Thoracic aorta (tissue), 2 donors: ENCODE results near the gene GRM6. TPM values are rescaled to one million over a fixed set of nuclear protein-coding genes. Genes with fewer than 3 reads are reported as not detected.

Experiments
- ATAC-seq: fragments of 150-250 bp; one replicate; pipeline ENCODE4 v1.8.0; 2017; ENCODE audit warnings: low read depth; ENCODE audit not compliant: insufficient number of reproducible peaks, low FRiP score
- DNase-seq: peaks from one replicate; pipeline ENCODE4 v3.0.0-alpha.2; 2020; ENCODE audit warnings: low spot score
- H3K27ac ChIP-seq, 2 donors: fragments of 200-600 bp; sonication (generic); 1 replicate in 1 of 2; 2 replicates in 1 of 2; pipeline ENCODE4 v1.5.1; 2016; ENCODE audit warnings: mild to moderate bottlenecking in 2 of 2, moderate library complexity in 2 of 2
- H3K27me3 ChIP-seq: fragments of 200-600 bp; sonication (generic); replicated peaks from 2 replicates; pipeline ENCODE4 v1.6.0; 2016; ENCODE audit warnings: mild to moderate bottlenecking; ENCODE audit not compliant: insufficient read depth
- H3K36me3 ChIP-seq: fragments of 200-600 bp; sonication (generic); one replicate; pipeline ENCODE4 v1.5.1; 2016
- H3K4me1 ChIP-seq, 2 donors: fragments of 200-600 bp; sonication (generic); 1 replicate in 1 of 2; 2 replicates in 1 of 2; pipeline versions ENCODE4 v1.5.1 to v1.6.0; 2016; ENCODE audit warnings: low read depth in 2 of 2, mild to moderate bottlenecking in 1 of 2; ENCODE audit not compliant: control insufficient read depth in 1 of 2
- H3K4me3 ChIP-seq: fragments of 200-600 bp; sonication (generic); 2 replicates; pipeline ENCODE4 v1.5.1; 2016; ENCODE audit warnings: mild to moderate bottlenecking
- H3K9me3 ChIP-seq: fragments of 200-600 bp; sonication (generic); 2 replicates; pipeline ENCODE4 v1.5.1; 2016
- CTCF ChIP-seq: fragments of 200-600 bp; sonication (generic); IDR thresholded peaks from one replicate; pipeline ENCODE4 v1.5.1; 2019; ENCODE audit warnings: antibody characterized with exemption
- total RNA-seq, 2 donors: library from RNA; depleted of rRNA; stranded (reverse); fragments of >200 nt; gene quantifications; one replicate each; pipeline versions ENCODE4 v1.1.0 to v1.2.3, GENCODE V29; 2016

Gene GRM6
- total RNA-seq, 2 donors from 2014 or later = not detected

- TF ChIP-seq CTCF = no peak
- Histone ChIP-seq H3K27me3 (no peaks in the 10 kb centered on the region), H3K4me3 (no peak overlapping the region), H3K4me1 (no peaks in the 10 kb centered on the region), H3K36me3 (no peaks in the 10 kb centered on the region), H3K27ac (no peak overlapping the region), H3K9me3 (peaks cover 55% of the 10 kb centered on the region)
- DNase-seq = no peak
- no peak for ATAC-seq
Observed at GRCh38 chr5:178983728-178984127, 11.4 kb downstream of the GRM6 start.

DNA sequence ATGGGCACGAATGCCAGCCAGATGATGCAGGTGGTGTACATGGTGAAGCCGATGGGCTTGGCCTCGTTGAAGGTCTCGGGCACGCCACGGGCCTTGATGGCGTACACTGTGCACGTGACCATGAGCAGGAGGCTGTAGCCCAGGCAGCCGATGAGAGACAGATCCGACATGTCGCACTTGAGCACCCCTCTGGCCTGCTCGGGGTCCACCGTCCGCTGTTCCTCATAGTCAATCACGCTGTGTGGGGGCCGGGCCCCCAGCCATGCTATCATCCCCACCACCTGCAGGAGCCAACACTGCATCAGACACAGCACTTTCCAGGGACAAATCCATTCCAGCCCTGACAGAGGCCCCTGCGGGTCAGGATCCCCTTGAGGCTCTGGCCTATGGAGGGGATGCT lies 12.2 kb downstream of the GRM6 start:
- Histone ChIP-seq H3K27me3 (no peaks in the 10 kb centered on the region), H3K9me3 (peaks cover 62% of the 10 kb centered on the region), H3K27ac (no peak overlapping the region), H3K4me3 (no peak overlapping the region), H3K36me3 (no peaks in the 10 kb centered on the region), H3K4me1 (no peaks in the 10 kb centered on the region)
- DNase-seq = no peak
- no peak for ATAC-seq
- TF ChIP-seq CTCF = no peak

GRCh38 chr5:178981381-178981780 lies 13.7 kb downstream of the GRM6 start:
- H3K27ac ChIP-seq = no peak overlapping the region
- no peaks in the 10 kb centered on the region for H3K4me1 ChIP-seq
- no peaks in the 10 kb centered on the region for H3K27me3 ChIP-seq
- peaks cover 67% of the 10 kb centered on the region for H3K9me3 ChIP-seq
- H3K36me3 ChIP-seq = no peaks in the 10 kb centered on the region
- ATAC-seq (no peak), DNase-seq (no peak)
- H3K4me3 ChIP-seq = no peak overlapping the region
- TF ChIP-seq CTCF = no peak

DNA sequence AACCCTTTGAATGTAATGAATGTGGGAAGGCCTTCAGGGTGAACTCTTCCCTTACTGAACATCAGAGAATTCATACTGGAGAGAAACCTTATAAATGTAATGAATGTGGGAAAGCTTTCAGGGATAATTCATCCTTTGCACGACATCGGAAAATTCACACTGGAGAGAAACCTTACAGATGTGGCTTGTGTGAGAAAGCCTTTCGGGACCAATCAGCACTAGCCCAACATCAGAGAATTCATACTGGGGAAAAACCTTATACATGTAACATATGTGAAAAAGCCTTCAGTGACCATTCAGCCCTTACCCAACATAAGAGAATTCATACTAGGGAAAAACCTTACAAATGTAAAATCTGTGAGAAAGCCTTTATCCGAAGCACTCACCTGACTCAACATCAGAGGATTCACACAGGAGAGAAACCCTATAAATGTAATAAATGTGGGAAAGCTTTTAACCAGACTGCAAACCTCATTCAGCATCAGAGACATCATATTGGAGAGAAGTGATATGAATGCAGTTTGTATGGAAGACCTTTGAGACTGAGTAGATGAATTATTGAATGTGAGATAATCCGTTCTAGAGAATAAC lies 29.6 kb downstream of the GRM6 start:
- TF ChIP-seq CTCF = no peak
- no peak overlapping the region for H3K27ac ChIP-seq
- no peak for DNase-seq
- no peaks in the 10 kb centered on the region for H3K4me1 ChIP-seq
- H3K4me3 ChIP-seq = no peak overlapping the region
- no peaks in the 10 kb centered on the region for H3K27me3 ChIP-seq
- H3K9me3 ChIP-seq = peaks cover 82% of the 10 kb centered on the region
- ATAC-seq = no peak
- peaks cover 29% of the 10 kb centered on the region for H3K36me3 ChIP-seq

- Histone ChIP-seq H3K9me3 (peaks cover 49% of the 10 kb centered on the region), H3K4me3 (peak overlapping the region; percentile 78), H3K27ac (peak overlapping the region in 1 of 2 donors; percentile 12), H3K36me3 (peaks cover 8% of the 10 kb centered on the region), H3K4me1 (peaks cover 0 to 8% of the 10 kb centered on the region in 2 donors), H3K27me3 (no peaks in the 10 kb centered on the region)
- no peak for DNase-seq
- ATAC-seq = no peak
- no peak for TF ChIP-seq CTCF
Observed at GRCh38 chr5:178941361-178941760, 53.8 kb downstream of the GRM6 start.
